Inflammatory macrophage (primary cell): Measurements from ENCODE around the gene ZSCAN5A.
"Not testable (repeated sequence)": the region's sequence is repeated elsewhere in the genome, so short reads cannot be mapped to it uniquely, and the experiment has no call there.

Experiments used
- DNase-seq, 2 donors: peaks; one replicate each; pipeline ENCODE4 v3.0.0-alpha.2; 2020 to 2022

ZSCAN5A gene

DNA sequence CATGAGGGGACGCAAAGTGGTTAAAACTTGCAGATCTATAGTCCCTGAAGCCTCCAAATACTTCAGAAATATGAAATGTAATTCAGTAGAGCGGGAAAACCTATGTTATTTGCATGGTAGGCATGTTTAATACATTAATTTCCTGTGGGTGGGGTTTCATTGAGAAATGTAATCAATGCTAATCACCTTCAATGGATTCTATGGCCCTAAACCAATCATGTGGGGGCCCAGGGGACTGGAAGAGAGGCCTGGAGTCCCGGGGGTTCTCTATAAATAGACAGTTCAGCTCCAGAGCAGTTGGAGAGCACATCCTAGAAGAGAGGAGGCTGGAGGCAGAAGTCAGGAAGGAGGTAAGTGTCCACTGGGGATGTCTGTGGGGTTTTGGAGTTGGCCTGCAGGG is 112.7 kb downstream of the ZSCAN5A start, which contains the start of gene ZSCAN5C:
TSS of gene ZSCAN5C (plus strand) at position 301 of the 400 bp plus-strand sequence. CDS start 3,641 bp downstream, outside the sequence.
- no peak for DNase-seq

GRCh38 chr19:56199687-56200086 is 115.0 kb downstream of the ZSCAN5A start:
- no peak for DNase-seq

GRCh38 chr19:56197646-56198045 is 117.0 kb downstream of the ZSCAN5A start, which contains the start of gene ZSCAN5B:
ZSCAN5B (minus strand) TSS chr19:56197783; CDS start chr19:56193052, 4,731 bp downstream.
- DNase-seq, result not testable (repeated sequence)

- DNase-seq, result no peak
Observed at GRCh38 chr19:56193981-56194640, 120.5 kb downstream of the ZSCAN5A start.

DNA sequence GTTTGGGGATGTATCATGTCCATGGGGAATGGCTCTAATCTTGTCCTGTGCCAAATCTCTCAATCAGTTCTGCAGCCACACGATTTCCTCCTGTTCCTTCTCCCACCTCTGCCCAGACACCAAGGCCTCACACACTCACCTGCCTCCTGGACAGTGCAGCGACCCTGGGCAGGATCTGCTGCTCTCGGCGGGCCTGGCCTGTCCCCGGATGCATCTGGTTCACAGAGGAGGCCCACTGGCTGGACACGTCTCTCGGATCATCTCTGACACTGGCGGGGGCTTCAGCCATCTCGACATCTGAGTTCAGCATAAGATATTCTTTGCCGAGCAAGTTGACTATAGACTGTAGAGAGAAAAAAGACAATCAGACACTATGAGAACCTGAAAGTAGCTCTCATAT is 122.9 kb downstream of the ZSCAN5A start:
- DNase-seq, result no peak

DNA sequence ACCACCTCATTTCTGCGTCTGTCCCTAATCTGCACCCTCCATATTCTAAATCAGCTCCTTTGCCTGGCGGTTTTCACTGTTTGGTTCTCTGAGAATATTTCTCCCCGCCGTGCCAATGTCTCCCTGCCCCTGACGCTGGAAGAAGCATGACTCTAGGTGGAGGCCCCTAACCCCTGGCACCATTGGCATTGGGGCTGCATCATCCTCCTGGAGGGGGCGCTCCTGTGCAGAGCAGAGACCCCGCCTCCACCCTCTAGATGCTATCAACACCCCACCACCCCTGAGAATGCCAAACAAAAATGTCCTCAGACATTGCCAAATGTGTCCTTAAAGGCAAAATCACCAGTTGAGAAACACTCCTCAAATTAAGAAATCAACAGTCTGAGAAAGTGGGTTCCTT is 123.5 kb downstream of the ZSCAN5A start:
- no peak for DNase-seq

DNA sequence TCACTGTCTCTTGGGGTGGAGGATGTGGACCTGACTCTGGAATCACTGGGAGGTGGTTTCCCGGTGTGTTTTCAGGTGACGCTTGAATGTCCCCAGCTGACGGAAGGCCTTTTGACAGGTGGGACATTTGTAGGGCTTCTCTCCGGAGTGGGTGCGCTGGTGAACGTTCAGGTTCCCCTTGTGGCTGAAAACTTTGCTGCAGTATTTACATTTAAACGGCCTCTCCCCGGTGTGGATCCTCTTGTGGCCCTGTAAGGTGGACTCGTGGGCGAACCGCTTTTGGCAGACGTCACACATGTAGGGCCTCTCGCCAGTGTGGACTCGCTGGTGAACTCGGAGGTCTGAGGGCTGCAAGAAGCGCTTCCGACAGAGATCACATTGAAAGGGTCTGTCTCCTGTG is 124.9 kb downstream of the ZSCAN5A start:
- DNase-seq, result no peak

DNA sequence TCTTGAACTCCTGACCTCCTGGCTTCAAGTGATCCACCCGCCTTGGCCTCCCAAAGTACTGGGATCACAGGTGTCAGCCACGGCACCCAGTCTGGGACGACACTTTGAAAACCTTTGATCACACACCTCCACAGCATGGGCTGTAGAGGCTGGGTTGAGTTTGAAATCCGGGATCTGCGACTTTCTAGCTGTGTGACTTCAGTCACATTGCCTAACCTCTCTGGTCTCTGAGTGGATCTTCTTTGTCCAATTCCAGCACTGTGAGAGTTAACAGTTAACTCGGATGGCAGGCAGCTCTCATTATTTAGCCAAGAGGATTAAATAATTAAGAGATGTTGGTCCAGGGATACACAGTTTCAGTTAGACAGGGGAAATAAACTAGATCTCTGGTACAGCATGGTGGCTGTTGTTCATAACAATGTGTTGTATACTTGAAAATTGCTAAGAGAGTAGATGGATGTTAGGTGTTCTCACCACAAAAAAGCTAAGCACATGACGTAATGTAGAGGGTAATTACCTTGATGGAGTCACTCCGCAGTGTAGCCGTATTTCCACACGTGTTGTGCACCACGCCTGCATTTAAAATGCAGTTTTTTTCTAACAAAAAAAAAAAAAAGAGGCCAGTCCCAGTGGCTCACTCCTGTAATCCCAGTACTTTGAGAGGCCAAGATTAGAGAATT is 136.9 kb downstream of the ZSCAN5A start:
- no peak for DNase-seq

DNA sequence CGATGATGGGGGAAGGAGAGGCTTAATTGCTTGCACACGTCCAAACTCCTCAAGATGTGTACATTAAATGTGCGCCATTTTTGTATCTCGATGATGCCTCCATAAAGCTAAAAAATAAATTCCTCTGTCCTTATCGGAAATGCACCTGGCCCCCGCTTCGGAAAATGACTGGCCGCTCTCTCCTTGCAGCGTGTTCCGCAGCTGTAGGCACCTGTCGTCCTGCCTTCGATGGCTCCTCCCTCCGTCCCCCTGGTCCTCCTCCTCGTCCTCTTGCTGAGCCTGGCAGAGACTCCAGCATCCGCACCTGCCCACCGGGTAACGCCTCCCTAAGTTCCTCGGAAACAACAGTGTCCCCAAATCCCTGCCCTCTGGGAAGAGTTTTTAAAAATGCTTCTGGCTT is 137.8 kb downstream of the ZSCAN5A start:
- DNase-seq, result no peak

- not testable (repeated sequence) for DNase-seq
Observed at GRCh38 chr19:56176310-56176709, 138.3 kb downstream of the ZSCAN5A start.

GRCh38 chr19:56175861-56176307 is 138.8 kb downstream of the ZSCAN5A start, which contains the start of gene GALP:
GALP (plus strand) TSS chr19:56176008; CDS start chr19:56177109, 1,101 bp downstream.
- DNase-seq, result not testable (repeated sequence)

DNA sequence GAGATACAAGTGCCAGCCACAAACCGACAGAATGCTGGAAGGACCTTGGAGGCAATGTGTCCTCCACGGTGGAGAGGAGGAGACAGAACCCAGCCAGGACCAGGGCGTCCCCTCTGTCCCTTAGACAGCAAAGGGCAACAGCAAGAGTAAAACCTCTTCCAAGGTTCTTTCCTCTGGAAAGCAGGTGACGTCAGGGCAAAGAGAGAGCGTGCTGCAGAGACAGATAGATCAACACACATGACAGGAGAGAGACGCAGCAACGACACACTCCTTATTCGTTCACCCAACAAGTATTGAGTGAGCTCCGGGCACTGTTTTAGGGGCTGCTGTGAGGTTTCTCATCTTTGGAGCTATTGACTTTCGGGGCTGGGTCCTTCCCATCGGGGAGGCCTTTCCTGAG is 140.1 kb downstream of the ZSCAN5A start:
- no peak for DNase-seq

DNA sequence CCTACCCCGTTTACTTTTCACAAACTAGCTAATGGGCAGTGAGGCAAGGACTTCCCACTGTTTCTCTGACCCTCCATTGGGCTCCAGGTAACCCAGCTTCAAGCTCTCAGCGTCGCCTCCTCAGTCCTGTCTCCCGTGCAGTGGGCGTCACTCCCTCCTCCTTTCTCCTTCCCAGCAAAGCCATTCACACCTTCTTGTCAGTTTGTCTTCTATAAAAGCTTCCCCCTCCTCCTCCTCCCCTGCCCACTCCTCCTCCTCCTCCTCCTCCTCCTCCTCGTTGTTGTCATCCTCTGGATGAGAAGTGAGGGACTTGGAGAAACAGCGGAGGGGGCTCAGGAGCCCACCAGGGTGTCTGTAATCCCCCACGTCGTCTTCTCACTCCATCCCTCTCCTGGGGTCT is 140.6 kb downstream of the ZSCAN5A start:
- DNase-seq, result no peak
